Neural progenitor cell (in vitro differentiated cells): ENCODE measurements around the gene DDX31. TPM values are rescaled to one million over a fixed set of nuclear protein-coding genes. Genes with fewer than 3 reads are reported as not detected.

ENCODE experiments used
- DNase-seq: peaks from one replicate; pipeline ENCODE4 v3.0.0-alpha.2; 2016; ENCODE audit warnings: low spot score
- H2AFZ ChIP-seq: fragments of 200-600 bp; sonication (generic); replicated peaks from 2 replicates; pipeline ENCODE4 v1.6.1; 2016; ENCODE audit warnings: antibody characterized with exemption
- H3F3A ChIP-seq: fragments of 200-600 bp; sonication (generic); 2 replicates; pipeline ENCODE4 v1.6.1; 2016; ENCODE audit warnings: antibody characterized with exemption, low read depth
- H3K27ac ChIP-seq: fragments of 200-600 bp; sonication (generic); 2 replicates; pipeline ENCODE4 v1.5.1; 2016; ENCODE audit warnings: mild to moderate bottlenecking
- H3K27me3 ChIP-seq: fragments of 200-600 bp; sonication (generic); 2 replicates; pipeline ENCODE4 v1.6.1; 2016; ENCODE audit warnings: mild to moderate bottlenecking, moderate library complexity
- H3K36me3 ChIP-seq: fragments of 200-600 bp; sonication (generic); 2 replicates; pipeline ENCODE4 v1.5.1; 2016
- H3K4me1 ChIP-seq: fragments of 200-600 bp; sonication (generic); 2 replicates; pipeline ENCODE4 v1.6.1; 2016; ENCODE audit warnings: mixed run types
- H3K4me2 ChIP-seq: fragments of 200-600 bp; sonication (generic); 2 replicates; pipeline ENCODE4 v1.6.1; 2016
- H3K4me3 ChIP-seq: fragments of 200-600 bp; sonication (generic); 2 replicates; pipeline ENCODE4 v1.5.1; 2016
- H3K79me2 ChIP-seq: fragments of 200-600 bp; sonication (generic); 2 replicates; pipeline ENCODE4 v1.6.1; 2016; ENCODE audit warnings: low read depth
- H3K9ac ChIP-seq: fragments of 200-600 bp; sonication (generic); 2 replicates; pipeline ENCODE4 v1.6.1; 2016
- H3K9me3 ChIP-seq: fragments of 200-600 bp; sonication (generic); 2 replicates; pipeline ENCODE4 v1.5.1; 2016; ENCODE audit warnings: low read depth
- H4K20me1 ChIP-seq: fragments of 200-600 bp; sonication (generic); 2 replicates; pipeline ENCODE4 v1.6.1; 2016; ENCODE audit warnings: low read depth
- H3K27ac Mint-ChIP-seq: 3 replicates; pipeline ENCODE4 v1.8.0; 2021; ENCODE audit warnings: mixed read lengths
- H3K27me3 Mint-ChIP-seq: 2 replicates; pipeline ENCODE4 v1.8.0; 2022; ENCODE audit warnings: low read depth, mild to moderate bottlenecking, inconsistent platforms, moderate library complexity, mixed read lengths; ENCODE audit not compliant: insufficient read depth
- H3K36me3 Mint-ChIP-seq: 3 replicates; pipeline ENCODE4 v1.8.0; 2021; ENCODE audit warnings: mixed read lengths
- H3K4me1 Mint-ChIP-seq: 3 replicates; pipeline ENCODE4 v1.8.0; 2021; ENCODE audit warnings: mixed read lengths
- H3K4me3 Mint-ChIP-seq: 3 replicates; pipeline ENCODE4 v1.8.0; 2021; ENCODE audit warnings: mild to moderate bottlenecking, moderate library complexity, mixed read lengths
- H3K9me3 Mint-ChIP-seq: 3 replicates; pipeline ENCODE4 v1.8.0; 2020; ENCODE audit warnings: mixed read lengths
- CTCF ChIP-seq: fragments of 200-600 bp; sonication (generic); IDR thresholded peaks from 2 replicates; pipeline ENCODE4 v1.5.1; 2017; ENCODE audit warnings: antibody characterized with exemption, mild to moderate bottlenecking
- EZH2 ChIP-seq: fragments of 200-600 bp; sonication (generic); IDR thresholded peaks from 2 replicates; pipeline ENCODE4 v1.6.1; 2017; ENCODE audit warnings: antibody characterized with exemption, mild to moderate bottlenecking, moderate library complexity
- EZH2phosphoT487 ChIP-seq: fragments of 200-600 bp; sonication (generic); IDR thresholded peaks from 2 replicates; pipeline ENCODE4 v1.6.1; 2017; ENCODE audit warnings: antibody characterized with exemption
- total RNA-seq: library from RNA; depleted of rRNA; stranded (reverse); fragments of >200 nt; gene quantifications from 2 replicates; pipeline ENCODE4 v1.2.3, GENCODE V29; 2015; ENCODE audit warnings: low replicate concordance

DDX31 gene
- total RNA-seq, 1 donor from 2014 or later = 25.7 TPM

DNA sequence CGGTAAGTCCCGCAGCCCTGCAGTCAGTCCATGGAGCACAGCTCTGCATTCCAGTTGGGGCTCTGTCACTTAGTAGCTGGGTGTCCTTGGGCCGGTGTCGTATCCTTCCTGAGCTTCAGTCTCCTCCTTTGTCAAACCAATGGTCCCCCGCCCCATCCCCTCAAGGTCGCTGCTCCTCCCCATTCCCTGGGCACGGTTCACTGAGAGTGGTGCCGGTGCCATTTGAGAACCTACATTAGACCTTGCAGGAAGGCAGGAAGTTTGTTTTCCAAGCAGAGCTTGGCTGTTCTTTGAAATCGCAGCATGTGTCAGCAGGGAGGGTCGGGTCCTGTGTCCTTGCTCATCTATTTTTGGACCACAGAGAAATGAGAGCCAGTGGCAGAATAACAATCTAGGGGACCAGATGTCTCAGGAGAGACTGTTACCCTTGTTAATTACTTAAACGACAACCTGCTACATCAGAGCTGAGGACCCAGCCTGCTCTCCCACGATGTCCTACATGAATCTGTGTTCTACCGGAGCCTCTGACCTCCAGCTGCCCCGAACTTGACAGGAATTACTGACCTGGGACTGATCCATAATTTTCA is 109.1 kb downstream of the DDX31 start:
- Histone ChIP-seq H3K27me3 (no peaks in the 10 kb centered on the region), H3K79me2 (no peaks in the 10 kb centered on the region), H4K20me1 (no peaks in the 10 kb centered on the region), H3K4me1 (peaks cover 42% of the 10 kb centered on the region), H3K4me2 (no peak overlapping the region), H3K36me3 (no peaks in the 10 kb centered on the region), H3K4me3 (no peak overlapping the region), H3F3A (peaks cover 29% of the 10 kb centered on the region), H3K9me3 (no peaks in the 10 kb centered on the region), H3K27ac (no peak overlapping the region), H2AFZ (no peak overlapping the region), H3K9ac (no peak overlapping the region)
- Mint-ChIP-seq H3K27me3 (peaks cover 7% of the 10 kb centered on the region), H3K9me3 (no peaks in the 10 kb centered on the region), H3K36me3 (peaks cover 1% of the 10 kb centered on the region), H3K4me3 (no peak overlapping the region), H3K27ac (peak overlapping the region; percentile 47), H3K4me1 (peaks cover 46% of the 10 kb centered on the region)
- TF ChIP-seq CTCF = no peak
- no peak for TF ChIP-seq EZH2
- DNase-seq = no peak

- DNase-seq = no peak
- Histone ChIP-seq H3K36me3 (no peaks in the 10 kb centered on the region), H3K4me2 (no peak overlapping the region), H3K9ac (no peak overlapping the region), H2AFZ (no peak overlapping the region), H3K27ac (no peak overlapping the region), H3K4me3 (no peak overlapping the region), H3K9me3 (no peaks in the 10 kb centered on the region), H3K4me1 (peaks cover 52% of the 10 kb centered on the region), H3K79me2 (no peaks in the 10 kb centered on the region), H4K20me1 (no peaks in the 10 kb centered on the region), H3F3A (peaks cover 38% of the 10 kb centered on the region), H3K27me3 (no peaks in the 10 kb centered on the region)
- Mint-ChIP-seq H3K36me3 (peaks cover 1% of the 10 kb centered on the region), H3K27ac (no peak overlapping the region), H3K4me1 (peaks cover 49% of the 10 kb centered on the region), H3K27me3 (peaks cover 7% of the 10 kb centered on the region), H3K4me3 (no peak overlapping the region), H3K9me3 (no peaks in the 10 kb centered on the region)
- TF ChIP-seq EZH2 (no peak), CTCF (no peak), EZH2phosphoT487 (no peak)
These were observed 110.1 kb downstream of the DDX31 start for GRCh38 chr9:132559711-132560110.

- peaks cover 49% of the 10 kb centered on the region for H3K4me1 Mint-ChIP-seq
- no peaks in the 10 kb centered on the region for H3K27me3 ChIP-seq
These were observed 112.6 kb downstream of the DDX31 start for GRCh38 chr9:132557159-132557558.

More at GRCh38 chr9:132557159-132557558, 112.6 kb downstream of the DDX31 start:
- Histone ChIP-seq H3K4me1 (peaks cover 50% of the 10 kb centered on the region), H3K36me3 (no peaks in the 10 kb centered on the region), H3K4me2 (peak overlapping the region; percentile 73), H3K79me2 (no peaks in the 10 kb centered on the region), H2AFZ (no peak overlapping the region), H3K27ac (no peak overlapping the region), H3K9me3 (no peaks in the 10 kb centered on the region), H3K4me3 (no peak overlapping the region), H3K9ac (no peak overlapping the region), H3F3A (peaks cover 38% of the 10 kb centered on the region), H4K20me1 (no peaks in the 10 kb centered on the region)
- H3K27ac Mint-ChIP-seq = no peak overlapping the region
- H3K4me3 Mint-ChIP-seq = no peak overlapping the region
- TF ChIP-seq EZH2 (no peak), EZH2phosphoT487 (no peak), CTCF (no peak)
- H3K9me3 Mint-ChIP-seq = no peaks in the 10 kb centered on the region
- peaks cover 1% of the 10 kb centered on the region for H3K36me3 Mint-ChIP-seq
- no peak for DNase-seq
- H3K27me3 Mint-ChIP-seq = peaks cover 9% of the 10 kb centered on the region
